IMR-90 (cell line): ENCODE measurements around the gene DSC2.

ENCODE experiments used
- CEBPB ChIP-seq: IDR thresholded peaks from 2 replicates; pipeline ENCODE4 v1.6.1; 2012; ENCODE audit warnings: low read depth, low read length, improper control_type of control experiment
- CHD1 ChIP-seq: IDR thresholded peaks from 2 replicates; pipeline ENCODE4 v1.6.1; 2012; ENCODE audit warnings: low read depth, low read length, improper control_type of control experiment
- CTCF ChIP-seq: conservative IDR thresholded peaks from 2 replicates; pipeline ENCODE4 v1.5.1; 2012; ENCODE audit warnings: mild to moderate bottlenecking, low read depth, low read length, improper control_type of control experiment
- FOS ChIP-seq: fragments of 150-350 bp; IDR thresholded peaks from 2 replicates; pipeline ENCODE4 v1.6.1; 2016; ENCODE audit warnings: low read depth, low read length
- MAFK ChIP-seq: IDR thresholded peaks from 2 replicates; pipeline ENCODE4 v1.6.1; 2012; ENCODE audit warnings: low read depth, low read length, improper control_type of control experiment
- MXI1 ChIP-seq: IDR thresholded peaks from 2 replicates; pipeline ENCODE4 v1.6.1; 2012; ENCODE audit warnings: low read depth, mild to moderate bottlenecking, low read length, moderate library complexity, borderline replicate concordance
- POLR2A ChIP-seq: IDR thresholded peaks from 2 replicates; pipeline ENCODE4 v1.6.1; 2012; ENCODE audit warnings: mild to moderate bottlenecking, low read depth, low read length
- RAD21 ChIP-seq: IDR thresholded peaks from 2 replicates; pipeline ENCODE4 v1.6.1; 2012; ENCODE audit warnings: low read length, improper control_type of control experiment
- RCOR1 ChIP-seq: IDR thresholded peaks from 2 replicates; pipeline ENCODE4 v1.6.1; 2012; ENCODE audit warnings: mild to moderate bottlenecking, low read length, improper control_type of control experiment; ENCODE audit not compliant: insufficient replicate concordance
- RFX5 ChIP-seq: IDR thresholded peaks from 2 replicates; pipeline ENCODE4 v1.8.0; 2012; ENCODE audit warnings: low read depth, mild to moderate bottlenecking, low read length, moderate library complexity
- TF ChIP-seq, protein P1 (sequence below): fragments of 150-350 bp; IDR thresholded peaks from 2 replicates; pipeline ENCODE4 v1.6.1; 2016; ENCODE audit warnings: low read depth, mild to moderate bottlenecking, low read length, moderate library complexity, borderline replicate concordance

DNA sequence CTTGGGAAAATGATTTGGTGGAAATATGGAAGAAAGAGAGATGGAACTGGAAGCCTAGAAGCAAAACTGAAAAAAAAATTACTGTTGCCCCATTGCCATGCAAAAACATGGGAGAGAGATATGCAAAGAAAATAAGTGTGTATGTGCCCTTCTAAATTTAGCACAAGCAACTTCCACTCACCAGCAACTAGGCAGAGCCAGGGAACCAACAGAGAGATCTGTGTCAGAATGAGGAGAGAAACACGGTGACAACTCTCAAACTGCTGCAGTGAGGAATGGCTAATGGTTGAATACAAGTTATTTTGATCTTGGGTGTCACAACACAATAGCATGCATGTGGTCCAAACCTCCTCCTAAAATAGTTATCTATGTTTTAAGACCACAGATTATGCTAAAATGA lies 10.9 kb downstream of the DSC2 start:
- TF ChIP-seq CTCF (no peak), RCOR1 (no peak), RFX5 (no peak), POLR2A (no peak), RAD21 (no peak), MAFK (no peak), FOS (no peak), CEBPB (no peak), CHD1 (no peak), MXI1 (no peak)
- TF ChIP-seq, protein P1, sequence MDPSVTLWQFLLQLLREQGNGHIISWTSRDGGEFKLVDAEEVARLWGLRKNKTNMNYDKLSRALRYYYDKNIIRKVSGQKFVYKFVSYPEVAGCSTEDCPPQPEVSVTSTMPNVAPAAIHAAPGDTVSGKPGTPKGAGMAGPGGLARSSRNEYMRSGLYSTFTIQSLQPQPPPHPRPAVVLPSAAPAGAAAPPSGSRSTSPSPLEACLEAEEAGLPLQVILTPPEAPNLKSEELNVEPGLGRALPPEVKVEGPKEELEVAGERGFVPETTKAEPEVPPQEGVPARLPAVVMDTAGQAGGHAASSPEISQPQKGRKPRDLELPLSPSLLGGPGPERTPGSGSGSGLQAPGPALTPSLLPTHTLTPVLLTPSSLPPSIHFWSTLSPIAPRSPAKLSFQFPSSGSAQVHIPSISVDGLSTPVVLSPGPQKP: no peak
